BLaER1 treated with 17β-estradiol and CSF1 and Interleukin-3, amounts not matched to agents 10 nM and 100 nM (cell line): ENCODE data around the gene CSNK2A2.

Experiments used
- H3K27ac ChIP-seq, 11 experiments: shearing (Covaris generic); formaldehyde crosslinking; 2 replicates each; pipeline ENCODE4 v1.8.1; 2022
- H3K27me3 ChIP-seq, 11 experiments: shearing (Covaris generic); formaldehyde crosslinking; 2 replicates each; pipeline ENCODE4 v1.8.1; 2022
- H3K36me3 ChIP-seq, 11 experiments: shearing (Covaris generic); formaldehyde crosslinking; 2 replicates each; pipeline ENCODE4 v1.8.1; 2022
- H3K4me1 ChIP-seq, 10 experiments: shearing (Covaris generic); formaldehyde crosslinking; 2 replicates each; pipeline ENCODE4 v1.8.1; 2022
- H3K4me2 ChIP-seq, 11 experiments: shearing (Covaris generic); formaldehyde crosslinking; 2 replicates each; pipeline ENCODE4 v1.8.1; 2022
- H3K4me3 ChIP-seq, 10 experiments: shearing (Covaris generic); formaldehyde crosslinking; 2 replicates each; pipeline ENCODE4 v1.8.1; 2022
- H3K9ac ChIP-seq, 11 experiments: shearing (Covaris generic); formaldehyde crosslinking; 2 replicates each; pipeline ENCODE4 v1.8.1; 2022
- H3K9me3 ChIP-seq, 11 experiments: shearing (Covaris generic); formaldehyde crosslinking; replicated peaks in 1 of 11; 2 replicates each; pipeline ENCODE4 v1.8.1; 2022
- H4K20me1 ChIP-seq, 11 experiments: shearing (Covaris generic); formaldehyde crosslinking; 2 replicates each; pipeline ENCODE4 v1.8.1; 2022
- Cebpa-rat ChIP-seq, 11 experiments: shearing (Covaris generic); IDR thresholded peaks; 2 replicates each; pipeline ENCODE4 v1.8.1; 2022

CSNK2A2 gene

DNA sequence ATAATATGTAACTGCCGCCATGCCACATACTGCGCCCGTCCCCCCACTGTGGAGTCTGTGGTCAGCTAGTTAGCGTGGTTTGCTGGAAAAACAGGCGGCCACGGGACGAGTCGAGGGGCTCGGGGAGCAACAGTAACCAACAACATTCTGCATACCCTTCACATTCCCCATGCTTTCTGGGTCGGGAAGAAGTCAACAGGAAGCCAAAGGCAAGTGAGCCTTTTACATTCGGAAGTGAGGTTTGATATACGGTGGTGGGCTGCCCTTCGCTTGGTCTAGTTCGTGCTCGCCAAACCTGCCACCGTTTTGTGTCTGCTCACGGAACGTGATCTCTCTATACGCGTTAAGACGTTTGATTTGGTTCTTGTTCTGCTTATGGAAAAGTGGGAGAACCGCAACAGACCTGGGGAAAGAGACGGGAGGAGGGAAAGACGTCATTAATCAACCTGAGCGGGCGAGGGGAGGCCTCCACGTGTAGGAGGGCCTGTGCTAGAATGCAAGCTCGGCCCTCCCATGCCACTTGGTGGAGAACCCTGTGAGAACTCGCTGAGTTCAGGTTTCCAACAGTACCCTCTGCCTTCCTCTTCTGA, 39.9 kb downstream of the CSNK2A2 start:
- TF ChIP-seq Cebpa-rat (IDR thresholded peaks at IDR 0.05), result no peak
- Histone ChIP-seq H3K36me3 (peaks cover 51 to 63% (median 57%) of the 10 kb centered on the region in 11 experiments), H4K20me1 (peaks cover 0 to 22% (median 0%) of the 10 kb centered on the region in 11 experiments; a peak in 7 of 22 replicates), H3K9me3 (no peaks in the 10 kb centered on the region), H3K27ac (no peak overlapping the region), H3K4me2 (no peak overlapping the region), H3K4me1 (no peaks in the 10 kb centered on the region), H3K27me3 (no peaks in the 10 kb centered on the region), H3K9ac (no peak overlapping the region), H3K4me3 (no peak overlapping the region)

DNA sequence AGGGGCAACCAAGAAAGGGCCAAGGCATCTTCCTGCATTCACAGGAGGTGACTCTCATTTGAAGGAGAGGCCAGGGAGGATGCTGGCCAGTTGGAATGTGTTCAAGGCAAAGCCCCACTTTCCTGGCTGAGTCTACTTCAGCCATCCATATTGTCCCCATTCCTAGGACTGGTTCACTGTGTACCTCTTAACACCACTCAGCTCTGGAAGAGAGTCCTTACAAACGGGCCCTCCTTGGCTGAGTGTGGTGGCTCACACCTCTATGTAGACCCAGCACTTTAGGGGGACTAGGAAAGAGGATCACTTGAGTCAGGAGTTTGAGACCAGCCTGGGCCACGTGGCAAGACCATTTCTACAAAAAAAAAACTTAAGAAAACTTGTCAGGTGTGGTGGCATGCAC, 40.7 kb downstream of the CSNK2A2 start:
- Histone ChIP-seq H3K9me3 (no peaks in the 10 kb centered on the region), H3K4me2 (no peak overlapping the region), H3K27ac (no peak overlapping the region), H3K9ac (no peak overlapping the region), H3K27me3 (no peaks in the 10 kb centered on the region), H4K20me1 (peaks cover 0 to 22% (median 0%) of the 10 kb centered on the region in 11 experiments; a peak in 7 of 22 replicates), H3K4me3 (no peak overlapping the region), H3K36me3 (peaks cover 43 to 55% (median 49%) of the 10 kb centered on the region in 11 experiments), H3K4me1 (no peaks in the 10 kb centered on the region)
- no peak for TF ChIP-seq Cebpa-rat (IDR thresholded peaks at IDR 0.05)

DNA sequence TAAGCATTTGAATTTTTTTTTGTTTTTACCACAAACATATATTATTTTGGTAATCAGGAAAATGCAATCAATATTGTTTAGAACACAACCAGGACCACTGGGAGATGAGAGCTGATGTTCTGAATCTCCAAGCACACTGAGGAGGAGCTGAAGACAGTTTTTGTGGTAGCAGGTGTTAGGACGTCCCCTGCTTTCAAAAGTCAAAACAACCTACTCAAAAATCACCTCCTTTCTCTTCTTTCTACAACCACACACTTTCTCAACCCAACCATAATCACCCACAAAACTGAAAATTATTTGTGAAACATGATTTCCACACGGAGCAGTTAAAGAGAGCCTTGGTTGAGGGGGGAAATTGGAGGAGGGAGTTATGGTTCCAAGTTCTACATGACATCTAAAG, 42.1 kb downstream of the CSNK2A2 start:
- Histone ChIP-seq H3K4me3 (no peak overlapping the region), H4K20me1 (peaks cover 0 to 22% (median 0%) of the 10 kb centered on the region in 11 experiments; a peak in 6 of 22 replicates), H3K36me3 (peaks cover 29 to 41% (median 35%) of the 10 kb centered on the region in 11 experiments), H3K27me3 (no peaks in the 10 kb centered on the region), H3K4me1 (no peaks in the 10 kb centered on the region), H3K9ac (no peak overlapping the region), H3K27ac (no peak overlapping the region), H3K9me3 (no peaks in the 10 kb centered on the region), H3K4me2 (no peak overlapping the region)
- no peak for TF ChIP-seq Cebpa-rat (IDR thresholded peaks at IDR 0.05)

DNA sequence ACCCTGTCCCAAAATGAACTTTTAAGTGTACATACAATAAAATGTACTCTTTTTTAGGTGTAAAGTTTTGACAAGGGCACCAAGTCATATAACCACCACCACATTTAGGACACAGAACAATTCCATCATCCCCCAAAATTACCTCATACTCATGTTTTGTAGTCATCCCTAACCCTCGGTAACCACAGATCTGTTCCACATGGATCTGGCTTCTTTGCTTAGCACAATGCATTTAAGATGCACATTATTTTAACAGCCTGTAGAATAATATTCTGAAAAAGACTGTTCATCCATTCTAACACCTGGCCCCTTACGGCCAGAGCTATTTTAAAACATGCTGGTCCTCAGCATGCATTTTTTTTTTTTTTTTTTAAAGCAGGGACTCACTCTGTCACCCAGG, 43.6 kb downstream of the CSNK2A2 start:
- Histone ChIP-seq H3K27ac (no peak overlapping the region), H3K9ac (no peak overlapping the region), H3K4me3 (no peak overlapping the region), H3K4me1 (no peaks in the 10 kb centered on the region), H3K4me2 (no peak overlapping the region), H4K20me1 (peaks cover 0 to 20% (median 0%) of the 10 kb centered on the region in 11 experiments; a peak in 4 of 22 replicates), H3K36me3 (peaks cover 14 to 26% (median 20%) of the 10 kb centered on the region in 11 experiments), H3K9me3 (no peaks in the 10 kb centered on the region), H3K27me3 (no peaks in the 10 kb centered on the region)
- TF ChIP-seq Cebpa-rat (IDR thresholded peaks at IDR 0.05), result no peak

DNA sequence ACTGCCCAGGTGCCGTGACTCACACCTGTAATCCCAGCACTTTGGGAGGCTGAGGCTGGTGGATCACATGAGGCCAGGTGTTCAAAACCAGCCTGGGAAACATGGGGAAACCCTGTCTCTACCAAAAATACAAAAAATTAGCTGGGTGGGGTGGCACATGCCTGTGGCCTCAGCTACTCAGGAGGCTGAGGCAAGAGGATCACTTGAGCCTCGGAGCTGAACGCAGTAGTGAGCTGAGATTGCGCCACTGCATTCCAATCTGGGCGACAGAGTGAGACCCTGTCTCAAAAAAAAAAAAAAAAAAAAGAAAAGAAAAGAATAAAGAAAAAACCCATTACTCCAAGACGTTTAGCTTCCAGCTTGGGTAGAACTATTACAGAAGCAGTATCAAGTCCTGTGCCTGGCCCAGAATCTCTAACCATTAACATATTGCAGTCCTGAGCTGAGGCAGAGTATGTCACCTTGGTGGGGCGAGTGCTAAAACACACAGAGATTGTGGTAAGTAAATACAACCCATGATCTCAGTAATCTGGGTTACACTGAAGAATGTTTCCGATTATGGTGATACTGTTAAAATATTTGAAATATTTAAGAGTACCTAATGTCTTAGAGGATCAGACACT, 45.5 kb downstream of the CSNK2A2 start:
- no peaks in the 10 kb centered on the region for H3K27me3 ChIP-seq
- no peak for TF ChIP-seq Cebpa-rat (IDR thresholded peaks at IDR 0.05)
- H4K20me1 ChIP-seq, result peaks cover 0 to 10% (median 0%) of the 10 kb centered on the region in 11 experiments; a peak in 3 of 22 replicates
- no peak overlapping the region for H3K4me2 ChIP-seq
- H3K9me3 ChIP-seq, result no peaks in the 10 kb centered on the region
- H3K27ac ChIP-seq, result no peak overlapping the region
- no peaks in the 10 kb centered on the region for H3K4me1 ChIP-seq
- H3K9ac ChIP-seq, result no peak overlapping the region
- H3K36me3 ChIP-seq, result peaks cover 0 to 6% (median under 1%) of the 10 kb centered on the region in 11 experiments; a peak in 5 of 22 replicates
- no peak overlapping the region for H3K4me3 ChIP-seq

DNA sequence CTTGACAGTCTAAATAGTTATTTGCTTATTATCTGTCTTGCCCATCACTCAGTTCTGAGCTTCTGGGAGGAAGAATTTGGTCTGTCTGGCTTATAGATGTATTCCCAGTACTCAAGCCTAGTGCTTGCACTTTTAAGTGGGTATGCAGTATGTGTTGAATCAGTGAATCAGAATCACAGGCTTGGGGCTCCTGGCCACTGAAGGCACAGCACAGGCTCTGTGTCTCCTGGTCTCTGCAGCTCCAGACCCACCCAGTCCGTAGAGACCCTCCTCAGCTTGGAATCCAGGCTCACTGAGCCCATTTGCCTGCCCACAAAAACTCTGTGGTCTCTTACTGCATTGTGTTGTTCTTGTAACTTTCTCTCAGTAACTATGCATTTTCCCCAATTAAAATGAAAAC, 49.4 kb downstream of the CSNK2A2 start:
- H3K36me3 ChIP-seq, result no peaks in the 10 kb centered on the region
- H3K4me2 ChIP-seq, result no peak overlapping the region
- no peak overlapping the region for H3K9ac ChIP-seq
- H3K27ac ChIP-seq, result no peak overlapping the region
- H3K4me1 ChIP-seq, result no peaks in the 10 kb centered on the region
- no peak for TF ChIP-seq Cebpa-rat (IDR thresholded peaks at IDR 0.05)
- H3K27me3 ChIP-seq, result no peaks in the 10 kb centered on the region
- H3K4me3 ChIP-seq, result no peak overlapping the region
- no peaks in the 10 kb centered on the region for H4K20me1 ChIP-seq
- no peaks in the 10 kb centered on the region for H3K9me3 ChIP-seq

DNA sequence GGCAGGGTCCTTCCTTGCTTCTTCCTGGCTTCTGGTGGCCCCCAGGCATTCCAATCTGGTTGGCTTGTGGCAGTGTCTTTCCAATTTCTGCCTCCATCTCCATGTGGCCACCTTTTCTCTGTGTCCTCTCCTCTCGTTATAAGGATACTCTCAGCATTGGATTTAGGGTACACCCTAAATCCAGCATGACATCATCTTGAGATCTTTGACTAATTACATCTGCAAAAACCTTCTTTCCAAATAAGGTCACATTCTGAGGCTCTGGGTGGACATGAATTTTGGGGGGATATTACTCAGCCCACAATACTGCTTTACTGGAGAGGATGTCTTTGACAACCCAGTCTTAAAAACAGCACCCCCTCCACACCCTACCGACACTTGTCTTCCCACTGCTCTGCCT, 49.8 kb downstream of the CSNK2A2 start:
- Histone ChIP-seq H3K9me3 (no peaks in the 10 kb centered on the region), H3K27me3 (no peaks in the 10 kb centered on the region), H3K9ac (no peak overlapping the region), H4K20me1 (no peaks in the 10 kb centered on the region), H3K27ac (no peak overlapping the region), H3K4me3 (no peak overlapping the region), H3K4me2 (no peak overlapping the region), H3K4me1 (no peaks in the 10 kb centered on the region), H3K36me3 (no peaks in the 10 kb centered on the region)
- TF ChIP-seq Cebpa-rat (IDR thresholded peaks at IDR 0.05), result no peak

DNA sequence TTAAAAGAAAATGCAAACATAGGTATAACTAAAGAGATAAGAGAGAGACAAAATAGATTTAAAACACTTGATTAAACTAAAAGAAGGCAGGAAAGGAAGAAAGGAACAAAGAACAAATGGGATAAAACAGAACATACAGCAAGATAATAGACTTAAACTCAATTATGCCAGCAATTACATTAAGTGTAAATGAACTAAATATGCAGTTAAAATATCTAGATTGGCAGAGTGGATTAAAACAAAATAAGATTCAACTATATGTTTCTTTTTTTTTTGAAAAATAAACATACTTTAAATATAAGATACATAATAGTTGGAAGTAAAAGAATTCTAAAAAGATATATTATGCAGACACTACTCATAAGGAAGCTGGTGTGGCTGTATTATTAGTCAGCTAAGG, 59.1 kb downstream of the CSNK2A2 start:
- Histone ChIP-seq H3K36me3 (peaks cover 0 to 27% (median 15%) of the 10 kb centered on the region in 11 experiments; a peak in 12 of 22 replicates), H4K20me1 (no peaks in the 10 kb centered on the region), H3K27me3 (no peaks in the 10 kb centered on the region), H3K4me3 (no peak overlapping the region), H3K4me1 (no peaks in the 10 kb centered on the region), H3K4me2 (no peak overlapping the region), H3K9me3 (peaks cover 31 to 46% (median 36%) of the 10 kb centered on the region in 11 experiments), H3K27ac (no peak overlapping the region), H3K9ac (no peak overlapping the region)
- TF ChIP-seq Cebpa-rat (IDR thresholded peaks at IDR 0.05), result no peak

DNA sequence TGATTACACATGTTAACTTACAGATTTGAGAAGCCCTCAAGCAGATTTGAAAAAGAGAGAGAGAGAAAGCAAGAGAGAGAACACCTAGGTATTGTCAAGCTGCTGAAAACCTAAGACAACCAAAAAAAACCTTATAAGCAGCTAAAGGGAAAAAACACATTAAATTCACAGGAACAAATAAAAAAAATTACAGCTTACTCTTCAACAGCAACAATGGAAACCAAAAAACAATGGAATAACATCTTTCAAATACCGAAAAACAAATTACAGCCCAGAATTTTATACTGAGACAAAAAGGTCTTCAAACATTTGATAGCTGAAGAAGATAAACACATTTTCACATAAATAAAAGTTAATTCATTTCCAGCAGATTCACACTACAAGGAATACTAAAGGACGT, 60.3 kb downstream of the CSNK2A2 start:
- TF ChIP-seq Cebpa-rat (IDR thresholded peaks at IDR 0.05), result no peak
- Histone ChIP-seq H3K27me3 (no peaks in the 10 kb centered on the region), H3K9me3 (peaks cover 31 to 46% (median 36%) of the 10 kb centered on the region in 11 experiments)

More for the DNA sequence above, 60.3 kb downstream of the CSNK2A2 start:
- no peak overlapping the region for H3K4me3 ChIP-seq
- H3K4me1 ChIP-seq, result no peaks in the 10 kb centered on the region
- peaks cover 0 to 27% (median 15%) of the 10 kb centered on the region in 11 experiments; a peak in 12 of 22 replicates for H3K36me3 ChIP-seq
- no peaks in the 10 kb centered on the region for H4K20me1 ChIP-seq
- no peak overlapping the region for H3K9ac ChIP-seq
- no peak overlapping the region for H3K27ac ChIP-seq
- H3K4me2 ChIP-seq, result no peak overlapping the region
